GM12878 (cell line): ENCODE measurements around the gene NCMAP. TPM values are rescaled to one million over a fixed set of nuclear protein-coding genes. Genes with fewer than 3 reads are reported as not detected.

Experiments
- BHLHE40 ChIP-seq, 2 experiments: fragments of 450-650 bp in 1 of 2; IDR thresholded peaks; 2 replicates each; pipeline ENCODE4 v1.6.1; 2011 to 2017; ENCODE audit warnings: low read depth in 2 of 2, borderline replicate concordance in 1 of 2, improper control_type of control experiment in 1 of 2, low read length in 1 of 2, mild to moderate bottlenecking in 1 of 2
- CUX1 ChIP-seq: IDR thresholded peaks from 2 replicates; pipeline ENCODE4 v1.6.1; 2012; ENCODE audit warnings: improper control_type of control experiment, low read depth, low read length; ENCODE audit not compliant: insufficient replicate concordance
- NFYB ChIP-seq: IDR thresholded peaks from 2 replicates; pipeline ENCODE4 v1.6.1; 2011; ENCODE audit warnings: low read depth, mild to moderate bottlenecking, low read length, improper control_type of control experiment, moderate library complexity; ENCODE audit not compliant: insufficient read depth
- ZNF687 ChIP-seq: fragments of 450-650 bp; IDR thresholded peaks from 2 replicates; pipeline ENCODE4 v1.6.1; 2017; ENCODE audit warnings: mild to moderate bottlenecking, moderate library complexity
- polyA plus RNA-seq, 11 experiments: library from polyadenylated mRNA; depleted of rRNA in 4 of 11; unstranded in 6 of 11; stranded (reverse) in 5 of 11; fragments of >200 nt; fragmentation: Nextera tagmentation in 4 of 11; fragmentation: Illumina TruSeq in 1 of 11; extraction: Ambion mirVana in 4 of 11; extraction: Trizol in 1 of 11; gene quantifications; 1 replicate in 1 of 11; 2 replicates in 10 of 11; pipeline versions ENCODE4 v1.2.1 to v1.2.3, GENCODE V29; 2011 to 2016; ENCODE audit warnings: inconsistent platforms in 2 of 11, missing spikeins in 2 of 11, low read depth in 1 of 11
- total RNA-seq, 4 experiments: library from RNA; depleted of rRNA in 3 of 4; stranded (reverse); fragments of >200 nt in 3 of 4; fragmentation: Illumina TruSeq in 1 of 4; extraction: Trizol in 1 of 4; gene quantifications; 2 replicates each; pipeline versions ENCODE4 v1.2.1 to v1.2.3, GENCODE V29; 2013 to 2021

NCMAP gene
- total and polyA plus RNA-seq, 10 of the 15 experiments (the other 5 are each of a cell fraction or from before 2014, with no cell fraction given), result not detected

- no peak for TF ChIP-seq CUX1
- TF ChIP-seq NFYB, result no peak
- TF ChIP-seq BHLHE40 (IDR thresholded peaks at IDR 0.05; ENCODE audit: borderline replicate concordance in 1 of 2, low read depth in 2 of 2, low read length in 1 of 2), result no peak
- TF ChIP-seq ZNF687, result no peak
- TF ChIP-seq, all 136 proteins: peak for 0
These were observed 80.9 kb downstream of the NCMAP start (continued) for GRCh38 chr1:24636661-24637357.
